GM12878 (cell line): ENCODE results near the gene SERPINB6. TPM values are rescaled to one million over a fixed set of nuclear protein-coding genes. Genes with fewer than 3 reads are reported as not detected.
A peak's percentile ranks its signal among the peaks of the same experiment; 100 is the strongest.

Experiments used
- ATF7 ChIP-seq: fragments of 450-650 bp; IDR thresholded peaks from 2 replicates; pipeline ENCODE4 v1.6.1; 2016; ENCODE audit warnings: low read depth, mild to moderate bottlenecking
- ESRRA ChIP-seq: IDR thresholded peaks from 2 replicates; pipeline ENCODE4 v1.6.1; 2012; ENCODE audit warnings: mild to moderate bottlenecking, low read length, improper control_type of control experiment
- IRF3 ChIP-seq: fragments of 450-650 bp; IDR thresholded peaks from 2 replicates; pipeline ENCODE4 v1.6.1; 2014; ENCODE audit warnings: mild to moderate bottlenecking
- NFIC ChIP-seq: IDR thresholded peaks from 2 replicates; pipeline ENCODE4 v1.6.1; 2012; ENCODE audit warnings: low read depth, mild to moderate bottlenecking, inconsistent platforms, low read length, moderate library complexity
- PBX3 ChIP-seq: IDR thresholded peaks from 2 replicates; pipeline ENCODE4 v1.6.1; 2011; ENCODE audit warnings: mild to moderate bottlenecking, low read depth, low read length, moderate library complexity; ENCODE audit not compliant: insufficient replicate concordance
- polyA plus RNA-seq, 11 experiments: library from polyadenylated mRNA; depleted of rRNA in 4 of 11; unstranded in 6 of 11; stranded (reverse) in 5 of 11; fragments of >200 nt; fragmentation: Nextera tagmentation in 4 of 11; fragmentation: Illumina TruSeq in 1 of 11; extraction: Ambion mirVana in 4 of 11; extraction: Trizol in 1 of 11; gene quantifications; 1 replicate in 1 of 11; 2 replicates in 10 of 11; pipeline versions ENCODE4 v1.2.1 to v1.2.3, GENCODE V29; 2011 to 2016; ENCODE audit warnings: inconsistent platforms in 2 of 11, missing spikeins in 2 of 11, low read depth in 1 of 11
- total RNA-seq, 4 experiments: library from RNA; depleted of rRNA in 3 of 4; stranded (reverse); fragments of >200 nt in 3 of 4; fragmentation: Illumina TruSeq in 1 of 4; extraction: Trizol in 1 of 4; gene quantifications; 2 replicates each; pipeline versions ENCODE4 v1.2.1 to v1.2.3, GENCODE V29; 2013 to 2021
- TF ChIP-seq, protein P1 (sequence below): fragments of 450-650 bp; IDR thresholded peaks from 2 replicates; pipeline ENCODE4 v1.6.1; 2017; ENCODE audit warnings: mild to moderate bottlenecking, moderate library complexity
- TF ChIP-seq, protein P2 (sequence below), 3 experiments: IDR thresholded peaks in 2 of 3; conservative IDR thresholded peaks in 1 of 3; 2 replicates each; pipeline ENCODE4 v1.5.1; 2011; ENCODE audit warnings: low read depth in 3 of 3, low read length in 3 of 3, mild to moderate bottlenecking in 3 of 3, control low read depth in 2 of 3, moderate library complexity in 2 of 3, inconsistent platforms in 1 of 3, mixed read lengths in 1 of 3; ENCODE audit not compliant: control insufficient read depth in 2 of 3, insufficient read depth in 1 of 3; ENCODE audit errors: extremely low read depth in 1 of 3
- TF ChIP-seq, protein P3 (sequence below): IDR thresholded peaks from 2 replicates; pipeline ENCODE4 v1.6.1; 2012; ENCODE audit warnings: improper control_type of control experiment, low read depth, low read length; ENCODE audit not compliant: insufficient replicate concordance
- TF ChIP-seq, protein P4 (sequence below): IDR thresholded peaks from 2 replicates; pipeline ENCODE4 v1.6.1; 2011; ENCODE audit warnings: borderline replicate concordance, low read depth, mild to moderate bottlenecking, moderate library complexity, low read length; ENCODE audit not compliant: insufficient read depth, poor library complexity, severe bottlenecking

Gene SERPINB6
- total and polyA plus RNA-seq, 10 of the 15 experiments (the other 5 are each of a cell fraction or from before 2014, with no cell fraction given), result 0.37 to 2.2 (median 0.68) TPM; not detected in 1

DNA sequence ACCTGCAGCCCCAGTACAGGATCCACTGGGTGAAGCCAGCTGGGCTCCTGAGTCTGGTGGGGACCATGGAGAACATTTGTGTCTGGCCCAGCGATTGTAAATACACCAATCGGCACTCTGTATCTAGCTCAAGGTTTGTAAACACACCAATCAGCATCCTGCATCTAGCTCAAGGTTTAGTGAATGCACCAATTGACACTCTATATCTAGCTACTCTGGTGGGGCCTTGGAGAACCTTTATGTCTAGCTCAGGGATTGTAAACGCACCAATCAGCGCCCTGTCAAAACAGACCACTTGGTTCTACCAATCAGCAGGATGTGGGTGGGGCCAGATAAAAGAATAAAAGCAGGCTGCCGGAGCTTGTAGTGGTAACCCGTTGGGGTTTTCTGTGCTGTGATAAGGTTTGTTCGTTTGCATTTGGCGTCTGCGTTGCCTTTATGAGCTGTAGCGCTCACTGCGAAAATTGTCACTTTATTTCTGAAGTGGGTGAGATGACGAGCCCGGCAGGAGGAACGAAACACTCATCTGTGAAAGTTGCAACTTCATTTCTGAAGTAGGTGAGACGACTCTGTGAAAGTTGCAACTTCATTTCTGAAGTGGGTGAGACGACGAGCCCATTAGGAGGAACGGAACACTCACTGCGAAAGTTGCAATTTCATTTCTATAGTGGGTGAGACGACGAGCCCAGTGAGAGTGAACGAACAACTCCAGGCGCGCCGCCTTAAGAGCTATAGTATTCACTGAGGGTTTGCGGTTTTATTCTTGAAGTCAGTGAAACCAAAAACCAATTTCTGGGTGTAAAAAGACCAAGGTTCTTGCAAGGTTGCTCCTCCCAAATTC is 31.1 kb downstream of the SERPINB6 start (continued):
- TF ChIP-seq, protein P1, sequence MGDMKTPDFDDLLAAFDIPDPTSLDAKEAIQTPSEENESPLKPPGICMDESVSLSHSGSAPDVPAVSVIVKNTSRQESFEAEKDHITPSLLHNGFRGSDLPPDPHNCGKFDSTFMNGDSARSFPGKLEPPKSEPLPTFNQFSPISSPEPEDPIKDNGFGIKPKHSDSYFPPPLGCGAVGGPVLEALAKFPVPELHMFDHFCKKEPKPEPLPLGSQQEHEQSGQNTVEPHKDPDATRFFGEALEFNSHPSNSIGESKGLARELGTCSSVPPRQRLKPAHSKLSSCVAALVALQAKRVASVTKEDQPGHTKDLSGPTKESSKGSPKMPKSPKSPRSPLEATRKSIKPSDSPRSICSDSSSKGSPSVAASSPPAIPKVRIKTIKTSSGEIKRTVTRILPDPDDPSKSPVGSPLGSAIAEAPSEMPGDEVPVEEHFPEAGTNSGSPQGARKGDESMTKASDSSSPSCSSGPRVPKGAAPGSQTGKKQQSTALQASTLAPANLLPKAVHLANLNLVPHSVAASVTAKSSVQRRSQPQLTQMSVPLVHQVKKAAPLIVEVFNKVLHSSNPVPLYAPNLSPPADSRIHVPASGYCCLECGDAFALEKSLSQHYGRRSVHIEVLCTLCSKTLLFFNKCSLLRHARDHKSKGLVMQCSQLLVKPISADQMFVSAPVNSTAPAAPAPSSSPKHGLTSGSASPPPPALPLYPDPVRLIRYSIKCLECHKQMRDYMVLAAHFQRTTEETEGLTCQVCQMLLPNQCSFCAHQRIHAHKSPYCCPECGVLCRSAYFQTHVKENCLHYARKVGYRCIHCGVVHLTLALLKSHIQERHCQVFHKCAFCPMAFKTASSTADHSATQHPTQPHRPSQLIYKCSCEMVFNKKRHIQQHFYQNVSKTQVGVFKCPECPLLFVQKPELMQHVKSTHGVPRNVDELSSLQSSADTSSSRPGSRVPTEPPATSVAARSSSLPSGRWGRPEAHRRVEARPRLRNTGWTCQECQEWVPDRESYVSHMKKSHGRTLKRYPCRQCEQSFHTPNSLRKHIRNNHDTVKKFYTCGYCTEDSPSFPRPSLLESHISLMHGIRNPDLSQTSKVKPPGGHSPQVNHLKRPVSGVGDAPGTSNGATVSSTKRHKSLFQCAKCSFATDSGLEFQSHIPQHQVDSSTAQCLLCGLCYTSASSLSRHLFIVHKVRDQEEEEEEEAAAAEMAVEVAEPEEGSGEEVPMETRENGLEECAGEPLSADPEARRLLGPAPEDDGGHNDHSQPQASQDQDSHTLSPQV, result no peak; the same call in 1 of the 2 replicates
- TF ChIP-seq PBX3 (no peak), IRF3 (0 out of 2 replicates have a peak, but pooled peaks have one; percentile 17), ATF7 (peak; percentile 93), ESRRA (no peak), NFIC (peak; percentile 97)
- TF ChIP-seq, protein P2, sequence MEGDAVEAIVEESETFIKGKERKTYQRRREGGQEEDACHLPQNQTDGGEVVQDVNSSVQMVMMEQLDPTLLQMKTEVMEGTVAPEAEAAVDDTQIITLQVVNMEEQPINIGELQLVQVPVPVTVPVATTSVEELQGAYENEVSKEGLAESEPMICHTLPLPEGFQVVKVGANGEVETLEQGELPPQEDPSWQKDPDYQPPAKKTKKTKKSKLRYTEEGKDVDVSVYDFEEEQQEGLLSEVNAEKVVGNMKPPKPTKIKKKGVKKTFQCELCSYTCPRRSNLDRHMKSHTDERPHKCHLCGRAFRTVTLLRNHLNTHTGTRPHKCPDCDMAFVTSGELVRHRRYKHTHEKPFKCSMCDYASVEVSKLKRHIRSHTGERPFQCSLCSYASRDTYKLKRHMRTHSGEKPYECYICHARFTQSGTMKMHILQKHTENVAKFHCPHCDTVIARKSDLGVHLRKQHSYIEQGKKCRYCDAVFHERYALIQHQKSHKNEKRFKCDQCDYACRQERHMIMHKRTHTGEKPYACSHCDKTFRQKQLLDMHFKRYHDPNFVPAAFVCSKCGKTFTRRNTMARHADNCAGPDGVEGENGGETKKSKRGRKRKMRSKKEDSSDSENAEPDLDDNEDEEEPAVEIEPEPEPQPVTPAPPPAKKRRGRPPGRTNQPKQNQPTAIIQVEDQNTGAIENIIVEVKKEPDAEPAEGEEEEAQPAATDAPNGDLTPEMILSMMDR (IDR thresholded peaks at IDR 0.05 in 2 of 3, conservative IDR thresholded peaks at IDR 0.05 in 1 of 3; ENCODE audit: control insufficient read depth in 2 of 3, extremely low read depth in 1 of 3, insufficient read depth in 1 of 3, low read depth in 3 of 3, low read length in 3 of 3), result no peak
- TF ChIP-seq, protein P3, sequence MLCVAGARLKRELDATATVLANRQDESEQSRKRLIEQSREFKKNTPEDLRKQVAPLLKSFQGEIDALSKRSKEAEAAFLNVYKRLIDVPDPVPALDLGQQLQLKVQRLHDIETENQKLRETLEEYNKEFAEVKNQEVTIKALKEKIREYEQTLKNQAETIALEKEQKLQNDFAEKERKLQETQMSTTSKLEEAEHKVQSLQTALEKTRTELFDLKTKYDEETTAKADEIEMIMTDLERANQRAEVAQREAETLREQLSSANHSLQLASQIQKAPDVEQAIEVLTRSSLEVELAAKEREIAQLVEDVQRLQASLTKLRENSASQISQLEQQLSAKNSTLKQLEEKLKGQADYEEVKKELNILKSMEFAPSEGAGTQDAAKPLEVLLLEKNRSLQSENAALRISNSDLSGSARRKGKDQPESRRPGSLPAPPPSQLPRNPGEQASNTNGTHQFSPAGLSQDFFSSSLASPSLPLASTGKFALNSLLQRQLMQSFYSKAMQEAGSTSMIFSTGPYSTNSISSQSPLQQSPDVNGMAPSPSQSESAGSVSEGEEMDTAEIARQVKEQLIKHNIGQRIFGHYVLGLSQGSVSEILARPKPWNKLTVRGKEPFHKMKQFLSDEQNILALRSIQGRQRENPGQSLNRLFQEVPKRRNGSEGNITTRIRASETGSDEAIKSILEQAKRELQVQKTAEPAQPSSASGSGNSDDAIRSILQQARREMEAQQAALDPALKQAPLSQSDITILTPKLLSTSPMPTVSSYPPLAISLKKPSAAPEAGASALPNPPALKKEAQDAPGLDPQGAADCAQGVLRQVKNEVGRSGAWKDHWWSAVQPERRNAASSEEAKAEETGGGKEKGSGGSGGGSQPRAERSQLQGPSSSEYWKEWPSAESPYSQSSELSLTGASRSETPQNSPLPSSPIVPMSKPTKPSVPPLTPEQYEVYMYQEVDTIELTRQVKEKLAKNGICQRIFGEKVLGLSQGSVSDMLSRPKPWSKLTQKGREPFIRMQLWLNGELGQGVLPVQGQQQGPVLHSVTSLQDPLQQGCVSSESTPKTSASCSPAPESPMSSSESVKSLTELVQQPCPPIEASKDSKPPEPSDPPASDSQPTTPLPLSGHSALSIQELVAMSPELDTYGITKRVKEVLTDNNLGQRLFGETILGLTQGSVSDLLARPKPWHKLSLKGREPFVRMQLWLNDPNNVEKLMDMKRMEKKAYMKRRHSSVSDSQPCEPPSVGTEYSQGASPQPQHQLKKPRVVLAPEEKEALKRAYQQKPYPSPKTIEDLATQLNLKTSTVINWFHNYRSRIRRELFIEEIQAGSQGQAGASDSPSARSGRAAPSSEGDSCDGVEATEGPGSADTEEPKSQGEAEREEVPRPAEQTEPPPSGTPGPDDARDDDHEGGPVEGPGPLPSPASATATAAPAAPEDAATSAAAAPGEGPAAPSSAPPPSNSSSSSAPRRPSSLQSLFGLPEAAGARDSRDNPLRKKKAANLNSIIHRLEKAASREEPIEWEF, result no peak
- TF ChIP-seq, protein P4, sequence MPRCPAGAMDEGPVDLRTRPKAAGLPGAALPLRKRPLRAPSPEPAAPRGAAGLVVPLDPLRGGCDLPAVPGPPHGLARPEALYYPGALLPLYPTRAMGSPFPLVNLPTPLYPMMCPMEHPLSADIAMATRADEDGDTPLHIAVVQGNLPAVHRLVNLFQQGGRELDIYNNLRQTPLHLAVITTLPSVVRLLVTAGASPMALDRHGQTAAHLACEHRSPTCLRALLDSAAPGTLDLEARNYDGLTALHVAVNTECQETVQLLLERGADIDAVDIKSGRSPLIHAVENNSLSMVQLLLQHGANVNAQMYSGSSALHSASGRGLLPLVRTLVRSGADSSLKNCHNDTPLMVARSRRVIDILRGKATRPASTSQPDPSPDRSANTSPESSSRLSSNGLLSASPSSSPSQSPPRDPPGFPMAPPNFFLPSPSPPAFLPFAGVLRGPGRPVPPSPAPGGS, result peak; percentile 68
